ENCODE data around the gene KMT2B.
"Not testable (repeated sequence)": the region's sequence is repeated elsewhere in the genome, so short reads cannot be mapped to it uniquely, and the experiment has no call there.

KMT2B gene

GRCh38 chr19:35722461-35722860 is 4.7 kb downstream of the KMT2B start:
- Histone ChIP-seq H3K79me2 (ENCODE audit: insufficient read depth, low read length) (peaks cover 42% of the 10 kb centered on the region), H3K9me2 (replicated peaks; ENCODE audit: low read depth, low read length) (no peaks in the 10 kb centered on the region), H3K4me3 (ENCODE audit: low read length, poor library complexity, severe bottlenecking) (no peak overlapping the region), H3K27me3 (ENCODE audit: insufficient read depth, low read length, poor library complexity, severe bottlenecking) (no peaks in the 10 kb centered on the region), H2AFZ (ENCODE audit: low read length) (no peak overlapping the region), H3K4me2 (ENCODE audit: low read depth, low read length, poor library complexity, severe bottlenecking) (no peak overlapping the region), H3K4me1 (ENCODE audit: insufficient read depth, low read length, poor library complexity, severe bottlenecking) (peaks cover 14% of the 10 kb centered on the region), H3K9me3 (ENCODE audit: insufficient read depth, low read depth, low read length) (no peaks in the 10 kb centered on the region), H3K36me3 (ENCODE audit: insufficient read depth, low read length) (peaks cover 54% of the 10 kb centered on the region; the same call in 1 of the 2 replicates), H4K20me1 (ENCODE audit: insufficient read depth, low read length, poor library complexity, severe bottlenecking) (peaks cover 27% of the 10 kb centered on the region), H3F3A (ENCODE audit: low read depth) (no peaks in the 10 kb centered on the region), H3K9ac (ENCODE audit: low read depth, low read length, poor library complexity, severe bottlenecking) (no peak overlapping the region)
- TF ChIP-seq EZH2phosphoT487 (IDR thresholded peaks at IDR 0.05; ENCODE audit: borderline replicate concordance) (no peak), CTCF (conservative IDR thresholded peaks at IDR 0.05; ENCODE audit: low read length) (no peak)

- TF ChIP-seq CTCF (conservative IDR thresholded peaks at IDR 0.05; ENCODE audit: low read length) (no peak), EZH2phosphoT487 (IDR thresholded peaks at IDR 0.05; ENCODE audit: borderline replicate concordance) (no peak)
- H3F3A ChIP-seq (ENCODE audit: low read depth): no peaks in the 10 kb centered on the region
- H3K9me3 ChIP-seq (ENCODE audit: insufficient read depth, low read depth, low read length): no peaks in the 10 kb centered on the region
- H3K9ac ChIP-seq (ENCODE audit: low read depth, low read length, poor library complexity, severe bottlenecking): no peak overlapping the region
- H3K4me3 ChIP-seq (ENCODE audit: low read length, poor library complexity, severe bottlenecking): no peak overlapping the region
- peaks cover 42% of the 10 kb centered on the region for H3K79me2 ChIP-seq (ENCODE audit: insufficient read depth, low read length)
- peaks cover 14% of the 10 kb centered on the region for H3K4me1 ChIP-seq (ENCODE audit: insufficient read depth, low read length, poor library complexity, severe bottlenecking)
- no peak overlapping the region for H3K4me2 ChIP-seq (ENCODE audit: low read depth, low read length, poor library complexity, severe bottlenecking)
- no peaks in the 10 kb centered on the region for H3K9me2 ChIP-seq (replicated peaks; ENCODE audit: low read depth, low read length)
- peaks cover 58% of the 10 kb centered on the region; the same call in 1 of the 2 replicates for H3K36me3 ChIP-seq (ENCODE audit: insufficient read depth, low read length)
- H2AFZ ChIP-seq (ENCODE audit: low read length): no peak overlapping the region
- no peaks in the 10 kb centered on the region for H3K27me3 ChIP-seq (ENCODE audit: insufficient read depth, low read length, poor library complexity, severe bottlenecking)
- H4K20me1 ChIP-seq (ENCODE audit: insufficient read depth, low read length, poor library complexity, severe bottlenecking): peaks cover 27% of the 10 kb centered on the region
Observed at GRCh38 chr19:35722897-35723296, 5.1 kb downstream of the KMT2B start.

- Histone ChIP-seq H2AFZ (ENCODE audit: low read length) (no peak overlapping the region), H3K36me3 (ENCODE audit: insufficient read depth, low read length) (peaks cover 66% of the 10 kb centered on the region; the same call in 1 of the 2 replicates), H3K4me1 (ENCODE audit: insufficient read depth, low read length, poor library complexity, severe bottlenecking) (peaks cover 11% of the 10 kb centered on the region), H3K27me3 (ENCODE audit: insufficient read depth, low read length, poor library complexity, severe bottlenecking) (no peaks in the 10 kb centered on the region), H3K9me2 (replicated peaks; ENCODE audit: low read depth, low read length) (no peaks in the 10 kb centered on the region), H3K4me3 (ENCODE audit: low read length, poor library complexity, severe bottlenecking) (no peak overlapping the region), H3K79me2 (ENCODE audit: insufficient read depth, low read length) (peaks cover 36% of the 10 kb centered on the region), H3K9me3 (ENCODE audit: insufficient read depth, low read depth, low read length) (no peaks in the 10 kb centered on the region), H3K4me2 (ENCODE audit: low read depth, low read length, poor library complexity, severe bottlenecking) (no peak overlapping the region), H4K20me1 (ENCODE audit: insufficient read depth, low read length, poor library complexity, severe bottlenecking) (peaks cover 22% of the 10 kb centered on the region), H3F3A (ENCODE audit: low read depth) (no peaks in the 10 kb centered on the region), H3K9ac (ENCODE audit: low read depth, low read length, poor library complexity, severe bottlenecking) (no peak overlapping the region)
- TF ChIP-seq CTCF (conservative IDR thresholded peaks at IDR 0.05; ENCODE audit: low read length) (no peak), EZH2phosphoT487 (IDR thresholded peaks at IDR 0.05; ENCODE audit: borderline replicate concordance) (no peak)
Observed at GRCh38 chr19:35723671-35724070, 5.9 kb downstream of the KMT2B start.

GRCh38 chr19:35724132-35724531 is 6.3 kb downstream of the KMT2B start:
- not testable (repeated sequence) for H3K4me2 ChIP-seq (ENCODE audit: low read depth, low read length, poor library complexity, severe bottlenecking); H3K9me3 ChIP-seq (ENCODE audit: insufficient read depth, low read depth, low read length); H2AFZ ChIP-seq (ENCODE audit: low read length); H3K4me3 ChIP-seq (ENCODE audit: low read length, poor library complexity, severe bottlenecking); H3K9me2 ChIP-seq (replicated peaks; ENCODE audit: low read depth, low read length); H3K9ac ChIP-seq (ENCODE audit: low read depth, low read length, poor library complexity, severe bottlenecking); H3K4me1 ChIP-seq (ENCODE audit: insufficient read depth, low read length, poor library complexity, severe bottlenecking); H3K27me3 ChIP-seq (ENCODE audit: insufficient read depth, low read length, poor library complexity, severe bottlenecking); H3F3A ChIP-seq (ENCODE audit: low read depth)
- H4K20me1 ChIP-seq (ENCODE audit: insufficient read depth, low read length, poor library complexity, severe bottlenecking): peaks cover 17% of the 10 kb centered on the region
- peaks cover 71% of the 10 kb centered on the region; the same call in 1 of the 2 replicates for H3K36me3 ChIP-seq (ENCODE audit: insufficient read depth, low read length)
- H3K79me2 ChIP-seq (ENCODE audit: insufficient read depth, low read length): peaks cover 32% of the 10 kb centered on the region

All from Loucy (cell line).